IPS-20b (cell line): ENCODE measurements around the gene SLC45A3.
"Not testable (repeated sequence)": the region's sequence is repeated elsewhere in the genome, so short reads cannot be mapped to it uniquely, and the experiment has no call there.

ENCODE experiments used
- H3K27ac ChIP-seq: one replicate; pipeline ENCODE4 v1.5.1; 2013; ENCODE audit warnings: low read length
- H3K27me3 ChIP-seq: 2 replicates; pipeline ENCODE4 v1.6.1; 2013; ENCODE audit warnings: mild to moderate bottlenecking, low read length, inconsistent platforms; ENCODE audit not compliant: insufficient read depth
- H3K36me3 ChIP-seq: 2 replicates; pipeline ENCODE4 v1.6.1; 2013; ENCODE audit warnings: low read depth, mild to moderate bottlenecking, inconsistent platforms, low read length, moderate library complexity; ENCODE audit not compliant: insufficient read depth
- H3K4me1 ChIP-seq: 2 replicates; pipeline ENCODE4 v1.6.1; 2013; ENCODE audit warnings: mild to moderate bottlenecking, control low read depth, inconsistent platforms, low read length, moderate library complexity; ENCODE audit not compliant: insufficient read depth
- H3K4me3 ChIP-seq: 2 replicates; pipeline ENCODE4 v1.5.1; 2013; ENCODE audit warnings: mild to moderate bottlenecking, low read length, inconsistent platforms
- H3K9ac ChIP-seq: 2 replicates; pipeline ENCODE4 v1.6.1; 2013; ENCODE audit warnings: low read depth, mild to moderate bottlenecking, inconsistent platforms, low read length, moderate library complexity
- H3K9me3 ChIP-seq: 2 replicates; pipeline ENCODE4 v1.6.1; 2013; ENCODE audit warnings: mild to moderate bottlenecking, low read depth, low read length, inconsistent platforms; ENCODE audit not compliant: insufficient read depth

The SLC45A3 gene

GRCh38 chr1:205652984-205653383 lies 27.3 kb downstream of the SLC45A3 start:
- Histone ChIP-seq H3K27me3 (no peaks in the 10 kb centered on the region), H3K9ac (no peak overlapping the region), H3K4me3 (no peak overlapping the region), H3K4me1 (no peaks in the 10 kb centered on the region), H3K36me3 (peaks cover 6% of the 10 kb centered on the region; the same call in 1 of the 2 replicates), H3K9me3 (no peaks in the 10 kb centered on the region), H3K27ac (no peak overlapping the region)

- H3K9ac ChIP-seq = no peak overlapping the region
- H3K9me3 ChIP-seq = no peaks in the 10 kb centered on the region
- H3K36me3 ChIP-seq = peaks cover 5% of the 10 kb centered on the region; the same call in 1 of the 2 replicates
- no peak overlapping the region for H3K4me3 ChIP-seq
- no peaks in the 10 kb centered on the region for H3K27me3 ChIP-seq
- no peak overlapping the region for H3K27ac ChIP-seq
- no peaks in the 10 kb centered on the region for H3K4me1 ChIP-seq
Observed at GRCh38 chr1:205650241-205650640, 30.1 kb downstream of the SLC45A3 start.

GRCh38 chr1:205645519-205645918 lies 34.8 kb downstream of the SLC45A3 start:
- Histone ChIP-seq H3K9ac (no peak overlapping the region), H3K4me3 (no peak overlapping the region), H3K4me1 (no peaks in the 10 kb centered on the region), H3K27me3 (no peaks in the 10 kb centered on the region), H3K27ac (no peak overlapping the region), H3K9me3 (no peaks in the 10 kb centered on the region), H3K36me3 (no peaks in the 10 kb centered on the region; the same call in 1 of the 2 replicates)

- Histone ChIP-seq H3K27me3 (no peaks in the 10 kb centered on the region), H3K4me1 (no peaks in the 10 kb centered on the region), H3K4me3 (no peak overlapping the region), H3K9me3 (no peaks in the 10 kb centered on the region), H3K27ac (no peak overlapping the region), H3K36me3 (no peaks in the 10 kb centered on the region; the same call in 1 of the 2 replicates), H3K9ac (no peak overlapping the region)
Observed at GRCh38 chr1:205642679-205643307, 37.5 kb downstream of the SLC45A3 start.

- Histone ChIP-seq H3K9me3 (no peaks in the 10 kb centered on the region), H3K36me3 (no peaks in the 10 kb centered on the region), H3K4me1 (no peaks in the 10 kb centered on the region), H3K27ac (no peak overlapping the region), H3K9ac (no peak overlapping the region), H3K27me3 (no peaks in the 10 kb centered on the region), H3K4me3 (no peak overlapping the region)
Observed at GRCh38 chr1:205639567-205639966, 40.7 kb downstream of the SLC45A3 start.

GRCh38 chr1:205637854-205638468 lies 42.3 kb downstream of the SLC45A3 start:
- Histone ChIP-seq H3K36me3 (no peaks in the 10 kb centered on the region), H3K27me3 (no peaks in the 10 kb centered on the region), H3K9ac (no peak overlapping the region), H3K4me1 (no peaks in the 10 kb centered on the region), H3K27ac (no peak overlapping the region), H3K4me3 (no peak overlapping the region), H3K9me3 (no peaks in the 10 kb centered on the region)

- no peaks in the 10 kb centered on the region for H3K36me3 ChIP-seq
- no peaks in the 10 kb centered on the region for H3K27me3 ChIP-seq
- no peaks in the 10 kb centered on the region; the same call in 1 of the 2 replicates for H3K4me1 ChIP-seq
- no peak overlapping the region for H3K9ac ChIP-seq
- H3K9me3 ChIP-seq = no peaks in the 10 kb centered on the region
- H3K27ac ChIP-seq = no peak overlapping the region
- H3K4me3 ChIP-seq = no peak overlapping the region
Observed at GRCh38 chr1:205636732-205637131, 43.6 kb downstream of the SLC45A3 start.

- not testable (repeated sequence) for H3K4me1 ChIP-seq, H3K9ac ChIP-seq, H3K4me3 ChIP-seq, H3K36me3 ChIP-seq, H3K27me3 ChIP-seq, H3K9me3 ChIP-seq, H3K27ac ChIP-seq
Observed at GRCh38 chr1:205636138-205636530, 44.2 kb downstream of the SLC45A3 start.

- H3K36me3 ChIP-seq = no peaks in the 10 kb centered on the region
- peaks cover 6% of the 10 kb centered on the region; the same call in 1 of the 2 replicates for H3K4me1 ChIP-seq
- H3K27ac ChIP-seq = no peak overlapping the region
- no peaks in the 10 kb centered on the region for H3K9me3 ChIP-seq
- no peaks in the 10 kb centered on the region for H3K27me3 ChIP-seq
- H3K9ac ChIP-seq = no peak overlapping the region
- no peak overlapping the region for H3K4me3 ChIP-seq
Observed at GRCh38 chr1:205633421-205633976, 46.8 kb downstream of the SLC45A3 start.

- Histone ChIP-seq H3K36me3 (no peaks in the 10 kb centered on the region), H3K27me3 (no peaks in the 10 kb centered on the region), H3K4me3 (peak overlapping the region; percentile 85), H3K27ac (no peak overlapping the region), H3K4me1 (peaks cover 6% of the 10 kb centered on the region; the same call in 1 of the 2 replicates), H3K9me3 (no peaks in the 10 kb centered on the region), H3K9ac (peak overlapping the region; percentile 77; the same call in 1 of the 2 replicates)
Observed at GRCh38 chr1:205632669-205633169, 47.6 kb downstream of the SLC45A3 start.

- Histone ChIP-seq H3K27me3 (no peaks in the 10 kb centered on the region), H3K36me3 (no peaks in the 10 kb centered on the region), H3K27ac (peak within 1 kb of the TSS; percentile 35), H3K9me3 (no peaks in the 10 kb centered on the region), H3K4me3 (peak within 1 kb of the TSS; percentile 87), H3K4me1 (peaks cover 6% of the 10 kb centered on the region; the same call in 1 of the 2 replicates), H3K9ac (peak within 1 kb of the TSS; percentile 86)
Observed at GRCh38 chr1:205631768-205632668, 48.3 kb downstream of the SLC45A3 start, which contains the start of gene ELK4. ELK4 (minus strand) TSS chr1:205632011; CDS start chr1:205623882, 8,129 bp downstream.
